H7 (cell line): Measurements from ENCODE around the gene HIF1AN. TPM values are rescaled to one million over a fixed set of nuclear protein-coding genes. Genes with fewer than 3 reads are reported as not detected.
"Not testable (repeated sequence)": the region's sequence is repeated elsewhere in the genome, so short reads cannot be mapped to it uniquely, and the experiment has no call there.

ENCODE experiments used
- DNase-seq: peaks from one replicate; pipeline ENCODE4 v3.0.0; 2012
- H3K27me3 ChIP-seq: 2 replicates; pipeline ENCODE4 v1.6.0; 2011; ENCODE audit warnings: mild to moderate bottlenecking, low read length; ENCODE audit not compliant: control insufficient read depth, insufficient read depth
- H3K36me3 ChIP-seq: replicated peaks from 2 replicates; pipeline ENCODE4 v1.5.1; 2011; ENCODE audit warnings: low read length; ENCODE audit not compliant: control insufficient read depth, insufficient read depth
- H3K4me3 ChIP-seq: 2 replicates; pipeline ENCODE4 v1.5.1; 2011; ENCODE audit warnings: low read depth, mild to moderate bottlenecking, control low read depth, low read length, moderate library complexity; ENCODE audit not compliant: insufficient read depth
- total RNA-seq: library from RNA; depleted of rRNA; stranded (reverse); fragments of >200 nt; shearing (Covaris generic); gene quantifications from 2 replicates; pipeline ENCODE4 v1.2.3, GENCODE V29; 2014

The HIF1AN gene
- total RNA-seq, 1 experiment from 2014 or later, result 10.0 TPM

- H3K36me3 ChIP-seq, result no peaks in the 10 kb centered on the region
- H3K27me3 ChIP-seq, result peaks cover 30% of the 10 kb centered on the region
- H3K4me3 ChIP-seq, result no peak overlapping the region
- no peak for DNase-seq
Measured at GRCh38 chr10:100566561-100566960, 30.8 kb downstream of the HIF1AN start.

- H3K36me3 ChIP-seq, result no peaks in the 10 kb centered on the region
- no peak overlapping the region for H3K4me3 ChIP-seq
- H3K27me3 ChIP-seq, result peaks cover 28% of the 10 kb centered on the region
- DNase-seq, result peak; percentile 30
Measured at GRCh38 chr10:100567249-100567648, 31.5 kb downstream of the HIF1AN start.

GRCh38 chr10:100567826-100568225, 32.1 kb downstream of the HIF1AN start:
- Histone ChIP-seq H3K4me3 (no peak overlapping the region), H3K36me3 (no peaks in the 10 kb centered on the region), H3K27me3 (peaks cover 22% of the 10 kb centered on the region)
- peak; percentile 43 for DNase-seq

- H3K4me3 ChIP-seq, result no peak overlapping the region
- no peaks in the 10 kb centered on the region for H3K36me3 ChIP-seq
- H3K27me3 ChIP-seq, result peaks cover 18% of the 10 kb centered on the region
- DNase-seq, result no peak
Measured at GRCh38 chr10:100568912-100569311, 33.2 kb downstream of the HIF1AN start.

- Histone ChIP-seq H3K27me3 (peaks cover 16% of the 10 kb centered on the region), H3K4me3 (peak overlapping the region; percentile 42; the same call in 1 of the 2 replicates), H3K36me3 (no peaks in the 10 kb centered on the region)
- DNase-seq, result peak; percentile 89
Measured at GRCh38 chr10:100569687-100570481, 34.1 kb downstream of the HIF1AN start.

GRCh38 chr10:100570506-100570905, 34.8 kb downstream of the HIF1AN start:
- H3K36me3 ChIP-seq, result no peaks in the 10 kb centered on the region
- DNase-seq, result no peak
- H3K4me3 ChIP-seq, result no peak overlapping the region; the same call in 1 of the 2 replicates
- peaks cover 15% of the 10 kb centered on the region for H3K27me3 ChIP-seq

- H3K36me3 ChIP-seq, result no peaks in the 10 kb centered on the region
- H3K4me3 ChIP-seq, result no peak overlapping the region
- H3K27me3 ChIP-seq, result peaks cover 11% of the 10 kb centered on the region
- no peak for DNase-seq
Measured at GRCh38 chr10:100571084-100571856, 35.5 kb downstream of the HIF1AN start.

- not testable (repeated sequence) for DNase-seq, H3K36me3 ChIP-seq, H3K4me3 ChIP-seq, H3K27me3 ChIP-seq
Measured at GRCh38 chr10:100575146-100575545, 39.4 kb downstream of the HIF1AN start.

GRCh38 chr10:100575585-100576281, 40.0 kb downstream of the HIF1AN start:
- H3K36me3 ChIP-seq, result no peaks in the 10 kb centered on the region
- no peak for DNase-seq
- no peak overlapping the region for H3K4me3 ChIP-seq
- H3K27me3 ChIP-seq, result no peaks in the 10 kb centered on the region

- H3K4me3 ChIP-seq, result no peak overlapping the region
- H3K36me3 ChIP-seq, result no peaks in the 10 kb centered on the region
- no peaks in the 10 kb centered on the region for H3K27me3 ChIP-seq
- DNase-seq, result no peak
Measured at GRCh38 chr10:100576282-100576635, 40.5 kb downstream of the HIF1AN start.

- DNase-seq, result no peak
- H3K27me3 ChIP-seq, result no peaks in the 10 kb centered on the region
- H3K36me3 ChIP-seq, result no peaks in the 10 kb centered on the region
- H3K4me3 ChIP-seq, result no peak overlapping the region
Measured at GRCh38 chr10:100579261-100580090, 43.7 kb downstream of the HIF1AN start.

GRCh38 chr10:100586959-100587358, 51.2 kb downstream of the HIF1AN start:
- H3K36me3 ChIP-seq, result no peaks in the 10 kb centered on the region
- no peak for DNase-seq
- no peak overlapping the region for H3K4me3 ChIP-seq
- H3K27me3 ChIP-seq, result no peaks in the 10 kb centered on the region

- no peaks in the 10 kb centered on the region for H3K36me3 ChIP-seq
- H3K4me3 ChIP-seq, result no peak overlapping the region
- 0 out of 2 replicates have a peak, but pooled peaks cover 1% of the 10 kb centered on the region for H3K27me3 ChIP-seq
- no peak for DNase-seq
Measured at GRCh38 chr10:100598166-100598565, 62.4 kb downstream of the HIF1AN start.

GRCh38 chr10:100600218-100600617, 64.5 kb downstream of the HIF1AN start:
- Histone ChIP-seq H3K27me3 (0 out of 2 replicates have a peak, but pooled peaks cover 1% of the 10 kb centered on the region), H3K4me3 (no peak overlapping the region), H3K36me3 (no peaks in the 10 kb centered on the region)
- DNase-seq, result no peak
